T-cell (primary cell): ENCODE data around the gene TALDO1. TPM values are rescaled to one million over a fixed set of nuclear protein-coding genes. Genes with fewer than 3 reads are reported as not detected.

Experiments
- ATAC-seq, 4 experiments: fragments of 200-7000 bp in 3 of 4; fragments of 150-1000 bp in 1 of 4; cut with Tn5 transposase; replicated peaks in 1 of 4; 1 replicate in 3 of 4; 2 replicates in 1 of 4; pipeline ENCODE4 v1.10.0; 2021; ENCODE audit warnings: moderate library complexity in 3 of 4, mild to moderate bottlenecking in 2 of 4, moderate number of reproducible peaks in 1 of 4
- CTCF ChIA-PET, 2 donors: fragments of 300-600 bp; sonication (Branson Sonifier 250); formaldehyde crosslinking; loops; one replicate each; lab custom pipeline; 2022; ENCODE audit warnings: antibody characterized with exemption in 2 of 2; lab: Charles Lee
- POLR2A ChIA-PET, 2 donors: fragments of 300-600 bp; sonication (Branson Sonifier 250); formaldehyde crosslinking; loops; one replicate each; lab custom pipeline; 2022; ENCODE audit warnings: antibody characterized with exemption in 2 of 2; lab: Charles Lee
- DNase-seq, 35 experiments: peaks; one replicate each; pipeline versions ENCODE4 v3.0.0 to v3.0.0-alpha.2; 2013 to 2023
- H3K27ac ChIP-seq: one replicate; pipeline ENCODE4 v1.5.1; 2013; ENCODE audit warnings: low read length
- H3K27me3 ChIP-seq, 2 experiments: replicated peaks in 1 of 2; 1 replicate in 1 of 2; 2 replicates in 1 of 2; pipeline versions ENCODE4 v1.6.1 to v1.7.0; 2013; ENCODE audit warnings: low read length in 1 of 2, mixed read lengths in 1 of 2; ENCODE audit not compliant: control insufficient read depth in 2 of 2, insufficient read depth in 2 of 2; ENCODE audit errors: extremely low read depth in 1 of 2
- H3K36me3 ChIP-seq, 2 donors: 1 replicate in 1 of 2; 2 replicates in 1 of 2; pipeline versions ENCODE4 v1.6.1 to v1.7.0; 2013; ENCODE audit warnings: low read length in 1 of 2; ENCODE audit not compliant: control insufficient read depth in 2 of 2, insufficient read depth in 1 of 2; ENCODE audit errors: extremely low read depth in 1 of 2
- H3K4me1 ChIP-seq, 2 experiments: 1 replicate in 1 of 2; 2 replicates in 1 of 2; pipeline versions ENCODE4 v1.6.1 to v1.7.0; 2013; ENCODE audit warnings: low read length in 2 of 2, mixed read lengths in 1 of 2; ENCODE audit not compliant: insufficient read depth in 2 of 2, control insufficient read depth in 1 of 2; ENCODE audit errors: extremely low read depth in 1 of 2
- H3K4me3 ChIP-seq, 2 donors: 1 replicate in 1 of 2; 2 replicates in 1 of 2; pipeline versions ENCODE4 v1.5.1 to v1.7.0; 2013; ENCODE audit warnings: mild to moderate bottlenecking in 2 of 2, low read length in 1 of 2, moderate library complexity in 1 of 2; ENCODE audit not compliant: control insufficient read depth in 1 of 2; ENCODE audit errors: extremely low read depth in 1 of 2
- H3K9me3 ChIP-seq: 2 replicates; pipeline ENCODE4 v1.7.0; 2013
- H3K27ac Mint-ChIP-seq, 2 donors: one replicate each; pipeline ENCODE4 v1.8.0; 2020 to 2021; ENCODE audit warnings: mild to moderate bottlenecking in 2 of 2, mixed read lengths in 2 of 2
- H3K27me3 Mint-ChIP-seq, 2 donors: one replicate each; pipeline ENCODE4 v1.8.0; 2021 to 2022; ENCODE audit warnings: mixed read lengths in 2 of 2
- H3K36me3 Mint-ChIP-seq: one replicate; pipeline ENCODE4 v1.8.0; 2021; ENCODE audit warnings: mixed read lengths
- H3K4me1 Mint-ChIP-seq, 3 donors: one replicate each; pipeline ENCODE4 v1.8.0; 2020 to 2022; ENCODE audit warnings: mixed read lengths in 3 of 3, mild to moderate bottlenecking in 1 of 3
- H3K4me3 Mint-ChIP-seq, 3 donors: one replicate each; pipeline ENCODE4 v1.8.0; 2020 to 2022; ENCODE audit warnings: mild to moderate bottlenecking in 3 of 3, mixed read lengths in 3 of 3, moderate library complexity in 3 of 3
- H3K9me3 Mint-ChIP-seq, 3 donors: one replicate each; pipeline ENCODE4 v1.8.0; 2020 to 2022; ENCODE audit warnings: mixed read lengths in 3 of 3
- WGBS: methylation state at CpG from one replicate; pipeline ENCODE4 v1.1.5; 2013; ENCODE audit warnings: missing lambda C conversion rate; ENCODE audit not compliant: insufficient coverage; 5-methylcytosine and 5-hydroxymethylcytosine counted together
- total RNA-seq, 35 experiments: library from RNA in 6 of 35; stranded (reverse) in 6 of 35; fragments of 120-200 nt in 1 of 35; gene quantifications; one replicate each; pipeline versions ENCODE4 v1.2.1 to v1.2.4 and lab custom pipeline; 2013 to 2026

TALDO1 gene
- total RNA-seq, 5 donors from 2014 or later (not counting 1 experiment from before 2014, with no cell fraction given): 60.5 to 106 (median 102) TPM

- no peak for DNase-seq
- no peak overlapping the region for H3K4me3 ChIP-seq
- ATAC-seq: no peak
- no peaks in the 10 kb centered on the region for H3K9me3 ChIP-seq
- ChIA-PET CTCF (no interaction called here), POLR2A (no interaction called here)
- Mint-ChIP-seq H3K27ac (no peak overlapping the region), H3K4me1 (peaks cover 15 to 24% (median 16%) of the 10 kb centered on the region in 3 donors), H3K4me3 (no peak overlapping the region), H3K36me3 (peaks cover 3% of the 10 kb centered on the region), H3K27me3 (peaks cover 0 to 7% of the 10 kb centered on the region in 2 donors), H3K9me3 (no peaks in the 10 kb centered on the region)
- peaks cover 16 to 60% of the 10 kb centered on the region in 2 experiments for H3K4me1 ChIP-seq
- WGBS: 97% methylated on average over 9 of the region's 15 CpGs
- H3K27me3 ChIP-seq: peaks cover 0 to 33% of the 10 kb centered on the region in 2 experiments
- H3K27ac ChIP-seq: no peak overlapping the region
- peaks cover 6 to 26% of the 10 kb centered on the region in 2 donors for H3K36me3 ChIP-seq
Measured at GRCh38 chr11:792535-792821, 45.2 kb downstream of the TALDO1 start.

- peak overlapping the region in 1 of 3 donors; percentile 24 for H3K4me3 Mint-ChIP-seq
- Histone ChIP-seq H3K4me1 (peaks cover 16 to 58% of the 10 kb centered on the region in 2 experiments), H3K27me3 (peaks cover 0 to 33% of the 10 kb centered on the region in 2 experiments), H3K36me3 (peaks cover 6 to 26% of the 10 kb centered on the region in 2 donors), H3K9me3 (no peaks in the 10 kb centered on the region), H3K27ac (no peak overlapping the region), H3K4me3 (no peak overlapping the region)
- H3K4me1 Mint-ChIP-seq: peaks cover 13 to 23% (median 16%) of the 10 kb centered on the region in 3 donors
- no peak overlapping the region for H3K27ac Mint-ChIP-seq
- ATAC-seq (no peak), DNase-seq (no peak)
- ChIA-PET CTCF (no interaction called here), POLR2A (no interaction called here)
- H3K27me3 Mint-ChIP-seq: peaks cover 0 to 7% of the 10 kb centered on the region in 2 donors
- WGBS: 91% methylated on average over 7 of the region's 13 CpGs
- H3K9me3 Mint-ChIP-seq: no peaks in the 10 kb centered on the region
- peaks cover 3% of the 10 kb centered on the region for H3K36me3 Mint-ChIP-seq
Measured at GRCh38 chr11:792873-793272, 45.6 kb downstream of the TALDO1 start.

GRCh38 chr11:793556-793955 lies 46.3 kb downstream of the TALDO1 start:
- peaks cover 14 to 55% of the 10 kb centered on the region in 2 experiments for H3K4me1 ChIP-seq
- CTCF ChIA-PET: no interaction called here
- no peak overlapping the region for H3K27ac ChIP-seq
- Mint-ChIP-seq H3K4me1 (peaks cover 12 to 22% (median 16%) of the 10 kb centered on the region in 3 donors), H3K9me3 (no peaks in the 10 kb centered on the region), H3K27me3 (peaks cover 0 to 7% of the 10 kb centered on the region in 2 donors), H3K36me3 (peaks cover 3% of the 10 kb centered on the region), H3K27ac (no peak overlapping the region), H3K4me3 (peak overlapping the region in 1 of 3 donors; percentile 48)
- no peak overlapping the region for H3K4me3 ChIP-seq
- H3K27me3 ChIP-seq: peaks cover 0 to 26% of the 10 kb centered on the region in 2 experiments
- ATAC-seq (no peak), DNase-seq (no peak)
- POLR2A ChIA-PET: interaction anchor here in 1 of 2 donors (0.5 kb wide), 2 partner anchors 13 to 16 kb away, joined by 3 read pairs; no protein-coding TSS in a partner anchor
- WGBS: 100% methylated on average over 5 of the region's 7 CpGs
- H3K36me3 ChIP-seq: peaks cover 6 to 26% of the 10 kb centered on the region in 2 donors
- no peaks in the 10 kb centered on the region for H3K9me3 ChIP-seq

DNA sequence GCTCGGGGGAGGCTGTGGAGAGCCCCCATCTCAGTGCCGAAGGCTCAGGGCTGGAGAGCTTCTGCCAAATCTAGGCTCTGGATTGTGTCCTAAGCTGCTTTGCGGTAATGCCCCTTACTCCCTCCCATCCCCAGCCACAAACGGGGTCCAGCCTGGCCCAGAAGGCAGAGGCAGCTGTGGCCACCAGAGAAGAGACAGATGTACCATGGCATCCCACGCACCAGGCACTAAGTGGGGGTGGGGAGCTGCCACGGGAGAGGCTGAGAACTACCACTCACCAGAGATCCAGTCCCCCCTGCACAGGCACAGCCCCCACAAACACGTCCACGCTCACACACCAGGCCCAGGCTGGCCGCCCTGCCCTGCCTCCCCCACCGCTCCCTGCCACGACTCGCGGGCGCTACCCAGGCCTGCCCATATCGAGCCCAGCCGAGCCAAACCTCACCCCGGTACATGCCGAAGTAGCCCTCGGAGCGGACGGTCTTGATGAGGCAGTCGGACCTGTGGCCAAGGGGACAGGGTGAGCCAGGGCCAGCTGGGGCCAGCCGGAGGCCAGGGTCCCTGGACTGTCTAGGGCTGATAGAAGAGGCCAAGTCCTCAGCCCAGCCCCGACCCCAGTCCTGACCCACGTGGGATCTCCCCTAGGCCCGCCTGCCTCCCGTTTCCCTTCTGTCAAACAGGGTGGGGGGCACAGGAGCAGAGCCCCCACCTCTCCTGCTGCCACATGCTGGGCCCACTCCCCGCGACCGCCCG lies 46.9 kb downstream of the TALDO1 start:
- no peak overlapping the region for H3K4me3 ChIP-seq
- H3K9me3 Mint-ChIP-seq: no peaks in the 10 kb centered on the region
- WGBS: 94% methylated on average over 21 of the region's 31 CpGs
- peaks cover 0 to 4% of the 10 kb centered on the region in 2 donors for H3K27me3 Mint-ChIP-seq
- peak overlapping the region; percentile 25 to 88 (median 43) for H3K4me3 Mint-ChIP-seq
- peaks cover 0 to 20% of the 10 kb centered on the region in 2 experiments for H3K27me3 ChIP-seq
- H3K27ac Mint-ChIP-seq: no peak overlapping the region
- H3K36me3 ChIP-seq: peaks cover 6 to 26% of the 10 kb centered on the region in 2 donors
- ChIA-PET POLR2A (no interaction called here), CTCF (no interaction called here)
- DNase-seq (no peak), ATAC-seq (no peak)
- no peaks in the 10 kb centered on the region for H3K9me3 ChIP-seq
- peaks cover 3% of the 10 kb centered on the region for H3K36me3 Mint-ChIP-seq
- H3K27ac ChIP-seq: no peak overlapping the region
- H3K4me1 Mint-ChIP-seq: peaks cover 10 to 19% (median 16%) of the 10 kb centered on the region in 3 donors
- peaks cover 14 to 55% of the 10 kb centered on the region in 2 experiments for H3K4me1 ChIP-seq

DNA sequence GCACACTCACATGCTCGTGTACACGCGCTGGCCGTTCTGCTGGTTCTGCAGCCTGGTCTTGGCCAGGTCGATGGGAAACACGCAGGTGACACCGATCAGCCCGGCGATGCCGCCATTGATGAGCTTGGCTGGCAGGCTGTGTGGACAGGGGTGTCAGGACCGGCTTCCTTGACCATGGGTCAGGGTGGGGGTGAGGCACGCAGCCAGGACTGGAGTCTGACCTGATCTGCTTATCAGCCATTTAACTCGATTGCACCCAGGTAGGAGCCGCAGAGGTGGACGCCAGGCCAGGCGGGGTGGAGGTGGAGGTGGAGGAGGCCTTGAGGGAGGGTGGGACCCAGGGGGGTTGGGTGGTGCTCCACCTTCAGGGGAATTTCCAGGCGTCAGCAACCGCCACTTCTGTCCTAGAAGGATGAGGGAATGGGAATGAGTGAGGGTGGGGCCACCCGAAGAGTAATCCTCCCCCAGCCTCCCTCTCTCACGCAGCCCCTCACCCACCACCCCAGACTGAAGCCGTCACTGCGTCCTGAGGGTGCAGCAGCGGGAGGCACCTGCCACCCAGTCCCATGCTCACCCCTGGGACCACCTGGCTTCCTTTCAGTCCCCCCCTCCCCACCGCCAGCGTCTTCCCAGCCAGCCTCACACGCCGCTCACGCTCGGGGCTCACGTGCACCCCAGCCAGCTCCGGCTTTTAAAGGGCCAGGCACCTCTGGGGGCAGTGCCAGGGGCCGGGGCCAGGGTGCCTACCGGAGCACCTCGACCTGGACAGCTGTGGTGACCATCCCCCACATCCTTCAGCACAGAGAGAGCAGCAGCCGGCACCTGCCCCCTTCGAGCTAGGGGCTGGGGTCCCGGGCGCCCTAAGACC lies 47.7 kb downstream of the TALDO1 start:
- Histone ChIP-seq H3K36me3 (peaks cover 6 to 31% of the 10 kb centered on the region in 2 donors), H3K4me3 (peak overlapping the region; percentile 58 to 93), H3K27ac (peak overlapping the region; percentile 67), H3K27me3 (peaks cover 0 to 13% of the 10 kb centered on the region in 2 experiments), H3K9me3 (no peaks in the 10 kb centered on the region), H3K4me1 (peaks cover 14 to 49% of the 10 kb centered on the region in 2 experiments)
- Mint-ChIP-seq H3K27me3 (no peaks in the 10 kb centered on the region), H3K27ac (no peak overlapping the region), H3K9me3 (no peaks in the 10 kb centered on the region), H3K36me3 (peaks cover 3% of the 10 kb centered on the region), H3K4me1 (peaks cover 10 to 19% (median 16%) of the 10 kb centered on the region in 3 donors), H3K4me3 (peak overlapping the region; percentile 79 to 89 (median 88))
- ChIA-PET POLR2A (interaction anchor here in 1 of 2 donors (0.6 to 0.8 kb wide), 2 partner anchors 11 to 15 kb away, joined by 3 to 8 read pairs; partner anchors contain the start of gene RPLP2), CTCF (no interaction called here)
- ATAC-seq: no peak
- WGBS: 70% methylated on average over 18 of the region's 38 CpGs
- DNase-seq: no peak
